Measurements from ENCODE around the gene RAET1G.

GRCh38 chr6:149939909-149940671, 17.2 kb upstream of the RAET1G start:
- TF ChIP-seq CTCF (IDR thresholded peaks at IDR 0.05; ENCODE audit: borderline replicate concordance, extremely low read depth, low read length, poor library complexity, severe bottlenecking) (no peak), EZH2 (IDR thresholded peaks at IDR 0.05; ENCODE audit: borderline replicate concordance, low read depth, low read length, severe bottlenecking) (no peak)

Measured in DND-41 (cell line).